NCI-H69 (cell line): ENCODE results near the gene DOCK2.

Experiments used
- DNase-seq: peaks from one replicate; lab custom pipeline; 2025; lab: John Stamatoyannopoulos, UW

Gene DOCK2

DNA sequence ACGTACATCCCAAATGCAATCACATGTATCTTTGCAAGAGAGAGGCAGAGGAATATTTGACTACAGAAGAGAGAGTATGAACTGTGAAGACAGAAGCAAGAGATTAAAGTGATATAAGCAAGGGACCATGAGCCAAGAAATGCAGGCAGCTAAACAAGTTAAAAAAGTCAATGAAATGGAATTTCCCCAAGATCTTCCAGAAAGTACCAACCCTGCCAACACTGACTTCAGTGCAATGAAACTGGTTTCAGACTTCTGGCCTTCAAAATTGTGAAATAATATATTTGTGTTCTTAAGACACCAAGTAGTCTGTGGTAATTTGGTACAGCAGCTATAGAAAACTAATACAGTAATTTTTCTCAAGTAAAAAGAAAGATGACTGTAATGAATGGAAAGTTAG lies 489.6 kb downstream of the DOCK2 start:
- DNase-seq = no peak

DNA sequence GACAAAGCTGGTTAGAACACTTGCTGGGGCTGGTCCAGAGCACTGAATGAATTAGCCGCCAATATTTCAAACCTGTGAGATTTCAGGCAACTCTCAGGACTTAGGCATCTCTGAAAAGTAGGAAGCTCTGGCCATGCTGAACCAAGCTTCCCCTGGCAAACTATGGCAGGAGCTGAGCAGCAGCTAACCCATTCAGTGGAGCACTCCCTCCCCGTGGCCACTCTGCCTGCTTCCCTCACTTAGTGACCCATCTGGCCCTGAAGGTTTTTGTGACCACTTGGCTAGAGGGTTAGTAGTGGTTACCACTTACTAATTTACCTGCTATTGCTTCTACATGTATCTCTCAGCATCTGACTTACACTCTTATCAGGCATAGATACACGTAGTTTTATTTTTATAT lies 494.2 kb downstream of the DOCK2 start:
- no peak for DNase-seq

DNA sequence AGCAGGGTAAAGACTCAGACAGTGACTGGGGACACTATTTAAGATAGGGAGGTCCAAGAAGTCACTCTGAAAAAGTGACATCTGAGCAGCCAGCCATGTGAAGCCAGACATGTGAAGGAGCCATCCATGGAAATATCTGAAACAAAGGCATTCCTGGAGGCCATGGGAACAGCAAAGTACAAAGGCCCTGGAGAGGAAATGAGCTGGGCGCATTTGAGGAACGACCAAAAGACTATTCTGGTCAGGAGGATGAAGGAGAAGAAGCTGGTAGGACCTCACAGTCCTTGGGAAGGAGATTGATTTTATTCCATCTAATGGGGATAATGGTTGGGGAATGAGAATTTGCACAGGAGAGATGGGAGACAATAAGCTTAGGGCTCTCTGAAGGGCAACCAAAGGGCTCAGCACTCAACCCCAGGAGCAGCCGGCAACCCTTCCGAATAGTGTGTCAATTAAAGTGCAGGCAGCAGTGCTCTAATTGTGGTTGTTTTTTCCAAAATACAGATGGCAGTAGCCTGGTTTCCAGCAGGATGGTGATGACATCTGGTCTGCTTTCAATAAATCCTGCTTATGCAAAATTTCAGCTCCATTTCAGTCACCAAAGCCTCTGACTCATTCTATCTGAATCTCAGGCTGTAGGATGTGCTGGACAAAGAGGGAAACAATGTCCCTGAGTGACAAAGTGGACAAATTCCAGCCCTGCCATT lies 495.3 kb downstream of the DOCK2 start:
- DNase-seq = no peak
